ENCODE data around the gene LIPF. TPM values are rescaled to one million over a fixed set of nuclear protein-coding genes. Genes with fewer than 3 reads are reported as not detected.

LIPF gene
- under 1 TPM in 1 of 4 donors, not detected in 3; 0.57 TPM for total RNA-seq

GRCh38 chr10:88664142-88664541, at the start of gene LIPF:
LIPF (plus strand) TSS chr10:88664442; CDS start chr10:88667298, 2,856 bp downstream.
- H3K27ac ChIP-seq, result no peak within 1 kb of the TSS
- TF ChIP-seq CTCF (IDR thresholded peaks at IDR 0.05), result no peak
- no peak for TF ChIP-seq POLR2A (IDR thresholded peaks at IDR 0.05)
- H3K27me3 ChIP-seq, result no peaks in the 10 kb centered on the region
- no peaks in the 10 kb centered on the region for H3K9me3 ChIP-seq
- intact Hi-C loops (cut with DNase I), result no loop called here
- H3K4me1 ChIP-seq, result no peaks in the 10 kb centered on the region
- no peaks in the 10 kb centered on the region for H3K36me3 ChIP-seq
- H3K4me3 ChIP-seq, result no peak within 1 kb of the TSS
- no peak for DNase-seq
- WGBS, 2 donors, result 13 to 19% methylated on average over 1 of the region's 1 CpG

- Histone ChIP-seq H3K27ac (no peak overlapping the region), H3K27me3 (no peaks in the 10 kb centered on the region), H3K4me1 (no peaks in the 10 kb centered on the region), H3K4me3 (no peak overlapping the region), H3K36me3 (no peaks in the 10 kb centered on the region), H3K9me3 (no peaks in the 10 kb centered on the region)
- no peak for DNase-seq
- intact Hi-C loops (cut with DNase I), result no loop called here
- TF ChIP-seq CTCF (IDR thresholded peaks at IDR 0.05), result no peak
- no peak for TF ChIP-seq POLR2A (IDR thresholded peaks at IDR 0.05)
- WGBS, 2 donors, result 88 to 100% methylated on average over 5 to 7 of the region's 18 CpGs
Observed at GRCh38 chr10:88616250-88616977, 47.8 kb upstream of the LIPF start.

- 73 to 83% methylated on average over 1 of the region's 1 CpG for WGBS, 2 donors
- Histone ChIP-seq H3K4me1 (no peaks in the 10 kb centered on the region), H3K36me3 (no peaks in the 10 kb centered on the region), H3K27ac (no peak overlapping the region), H3K4me3 (no peak overlapping the region), H3K27me3 (no peaks in the 10 kb centered on the region), H3K9me3 (no peaks in the 10 kb centered on the region)
- intact Hi-C loops (cut with DNase I), result no loop called here
- DNase-seq, result no peak
- TF ChIP-seq CTCF (IDR thresholded peaks at IDR 0.05) (no peak), POLR2A (IDR thresholded peaks at IDR 0.05) (no peak)
Observed at GRCh38 chr10:88617772-88618300, 46.4 kb upstream of the LIPF start.

GRCh38 chr10:88618496-88618895, 45.7 kb upstream of the LIPF start:
- Histone ChIP-seq H3K27me3 (no peaks in the 10 kb centered on the region), H3K27ac (no peak overlapping the region), H3K4me1 (no peaks in the 10 kb centered on the region), H3K36me3 (no peaks in the 10 kb centered on the region), H3K4me3 (no peak overlapping the region), H3K9me3 (no peaks in the 10 kb centered on the region)
- intact Hi-C loops (cut with DNase I), result no loop called here
- DNase-seq, result no peak
- WGBS, 2 donors, result 64 to 78% methylated on average over 1 of the region's 1 CpG
- TF ChIP-seq CTCF (IDR thresholded peaks at IDR 0.05), result no peak
- TF ChIP-seq POLR2A (IDR thresholded peaks at IDR 0.05), result no peak

- TF ChIP-seq CTCF (IDR thresholded peaks at IDR 0.05) (no peak), POLR2A (IDR thresholded peaks at IDR 0.05) (no peak)
- Histone ChIP-seq H3K4me3 (no peak overlapping the region), H3K27me3 (no peaks in the 10 kb centered on the region), H3K36me3 (no peaks in the 10 kb centered on the region), H3K4me1 (no peaks in the 10 kb centered on the region), H3K27ac (no peak overlapping the region), H3K9me3 (no peaks in the 10 kb centered on the region)
- intact Hi-C loops (cut with DNase I), result no loop called here
- no peak for DNase-seq
- 69 to 100% methylated on average over 1 of the region's 1 CpG for WGBS, 2 donors
Observed at GRCh38 chr10:88620441-88620840, 43.8 kb upstream of the LIPF start.

Measured in esophagus squamous epithelium (tissue), 5 donors.